GM12873 (cell line): ENCODE results near the gene BEAN1.

Source experiments
- TF ChIP-seq, protein P1 (sequence below): IDR thresholded peaks from 2 replicates; pipeline ENCODE4 v1.5.1; 2012; ENCODE audit warnings: low read depth, mild to moderate bottlenecking, moderate library complexity, low read length, control low read depth; ENCODE audit not compliant: insufficient read depth; ENCODE audit errors: missing control alignments

BEAN1 gene

GRCh38 chr16:66524601-66525164 is 97.6 kb downstream of the BEAN1 start:
- TF ChIP-seq, protein P1, sequence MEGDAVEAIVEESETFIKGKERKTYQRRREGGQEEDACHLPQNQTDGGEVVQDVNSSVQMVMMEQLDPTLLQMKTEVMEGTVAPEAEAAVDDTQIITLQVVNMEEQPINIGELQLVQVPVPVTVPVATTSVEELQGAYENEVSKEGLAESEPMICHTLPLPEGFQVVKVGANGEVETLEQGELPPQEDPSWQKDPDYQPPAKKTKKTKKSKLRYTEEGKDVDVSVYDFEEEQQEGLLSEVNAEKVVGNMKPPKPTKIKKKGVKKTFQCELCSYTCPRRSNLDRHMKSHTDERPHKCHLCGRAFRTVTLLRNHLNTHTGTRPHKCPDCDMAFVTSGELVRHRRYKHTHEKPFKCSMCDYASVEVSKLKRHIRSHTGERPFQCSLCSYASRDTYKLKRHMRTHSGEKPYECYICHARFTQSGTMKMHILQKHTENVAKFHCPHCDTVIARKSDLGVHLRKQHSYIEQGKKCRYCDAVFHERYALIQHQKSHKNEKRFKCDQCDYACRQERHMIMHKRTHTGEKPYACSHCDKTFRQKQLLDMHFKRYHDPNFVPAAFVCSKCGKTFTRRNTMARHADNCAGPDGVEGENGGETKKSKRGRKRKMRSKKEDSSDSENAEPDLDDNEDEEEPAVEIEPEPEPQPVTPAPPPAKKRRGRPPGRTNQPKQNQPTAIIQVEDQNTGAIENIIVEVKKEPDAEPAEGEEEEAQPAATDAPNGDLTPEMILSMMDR = peak; percentile 45

- TF ChIP-seq, protein P1 = no peak
Observed at GRCh38 chr16:66525396-66526180, 98.5 kb downstream of the BEAN1 start.

DNA sequence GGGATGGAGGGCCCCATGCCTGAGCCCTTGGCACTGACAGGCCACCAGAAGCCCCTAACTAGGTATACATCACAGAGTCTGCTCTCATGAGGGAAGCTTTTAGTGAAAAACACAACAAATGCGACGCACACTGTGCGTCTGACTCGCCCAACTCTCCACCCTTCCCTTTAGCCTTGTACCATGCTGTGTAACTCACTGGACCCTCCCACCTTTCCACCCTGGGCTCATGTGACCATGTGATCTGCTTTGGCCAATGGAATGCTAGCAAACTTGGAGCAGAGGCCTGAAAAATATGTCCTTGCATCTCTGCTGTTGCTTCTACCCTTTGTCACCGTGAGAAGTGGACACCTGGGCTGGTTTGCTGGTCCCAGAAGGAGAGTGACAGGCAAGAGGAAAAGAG is 101.2 kb downstream of the BEAN1 start:
- TF ChIP-seq, protein P1 = no peak

GRCh38 chr16:66529475-66529874 is 102.4 kb downstream of the BEAN1 start:
- TF ChIP-seq, protein P1 = no peak
